Astrocyte (in vitro differentiated cells and primary cell): ENCODE measurements around the gene PIR.

Experiments used
- CTCF ChIP-seq: IDR thresholded peaks from 2 replicates; pipeline ENCODE4 v1.5.1; 2011; ENCODE audit warnings: low read depth, mild to moderate bottlenecking, inconsistent platforms, low read length, moderate library complexity; ENCODE audit not compliant: insufficient read depth
- EZH2 ChIP-seq: IDR thresholded peaks from 2 replicates; pipeline ENCODE4 v1.6.1; 2012; ENCODE audit warnings: mild to moderate bottlenecking, low read length, inconsistent platforms; ENCODE audit not compliant: insufficient read depth

GRCh38 chrX:15464704-15465103 lies 28.4 kb downstream of the PIR start:
- TF ChIP-seq CTCF: no peak
- no peak for TF ChIP-seq EZH2
